DND-41 (cell line): Measurements from ENCODE around the gene RTKN2.

Source experiments
- ATAC-seq: fragments of 200-7000 bp; cut with Tn5 transposase; 3 replicates; pipeline ENCODE4 v1.9.1; 2021; ENCODE audit warnings: low read depth; ENCODE audit not compliant: insufficient read depth
- DNase-seq: peaks from one replicate; pipeline ENCODE4 v3.0.0-alpha.2; 2020
- H2AFZ ChIP-seq: 2 replicates; pipeline ENCODE4 v1.6.0; 2012; ENCODE audit warnings: low read depth, low read length
- H3K27ac ChIP-seq: 2 replicates; pipeline ENCODE4 v1.5.1; 2012; ENCODE audit warnings: low read length, inconsistent platforms
- H3K27me3 ChIP-seq: fragments of 200-600 bp; sonication (generic); 2 replicates; pipeline ENCODE4 v1.6.0; 2012; ENCODE audit warnings: low read length, mild to moderate bottlenecking, inconsistent platforms; ENCODE audit not compliant: insufficient read depth, poor library complexity
- H3K36me3 ChIP-seq: 2 replicates; pipeline ENCODE4 v1.5.1; 2012; ENCODE audit warnings: low read length, inconsistent platforms; ENCODE audit not compliant: insufficient read depth
- H3K4me1 ChIP-seq: 2 replicates; pipeline ENCODE4 v1.5.1; 2012; ENCODE audit warnings: mild to moderate bottlenecking, low read length; ENCODE audit not compliant: insufficient read depth
- H3K4me2 ChIP-seq: 2 replicates; pipeline ENCODE4 v1.6.0; 2012; ENCODE audit warnings: mild to moderate bottlenecking, moderate library complexity, low read length, inconsistent platforms; ENCODE audit not compliant: insufficient read depth
- H3K4me3 ChIP-seq, 2 experiments: fragments of 200-600 bp in 1 of 2; shearing (Covaris generic) in 1 of 2; 2 replicates each; pipeline ENCODE4 v1.5.1; 2012 to 2016; ENCODE audit warnings: inconsistent platforms in 2 of 2, low read length in 2 of 2, mild to moderate bottlenecking in 2 of 2, low read depth in 1 of 2, moderate library complexity in 1 of 2
- H3K79me2 ChIP-seq: 2 replicates; pipeline ENCODE4 v1.6.0; 2012; ENCODE audit warnings: low read length, inconsistent platforms; ENCODE audit not compliant: insufficient read depth
- H3K9ac ChIP-seq: 2 replicates; pipeline ENCODE4 v1.6.0; 2012; ENCODE audit warnings: low read depth, mild to moderate bottlenecking, inconsistent platforms, low read length, moderate library complexity
- H3K9me3 ChIP-seq: 2 replicates; pipeline ENCODE4 v1.5.1; 2012; ENCODE audit warnings: low read length, moderate library complexity, mild to moderate bottlenecking, inconsistent platforms; ENCODE audit not compliant: insufficient read depth, severe bottlenecking
- H4K20me1 ChIP-seq: 2 replicates; pipeline ENCODE4 v1.6.0; 2012; ENCODE audit warnings: low read length; ENCODE audit not compliant: insufficient read depth
- EZH2 ChIP-seq: IDR thresholded peaks from 3 replicates; pipeline ENCODE4 v1.6.1; 2012; ENCODE audit warnings: borderline replicate concordance, low read depth, mild to moderate bottlenecking, moderate library complexity, low read length, inconsistent platforms; ENCODE audit not compliant: severe bottlenecking
- TF ChIP-seq, protein P1 (sequence below): IDR thresholded peaks from 2 replicates; pipeline ENCODE4 v1.5.1; 2012; ENCODE audit warnings: borderline replicate concordance, low read length, moderate library complexity, mild to moderate bottlenecking; ENCODE audit not compliant: poor library complexity, severe bottlenecking; ENCODE audit errors: extremely low read depth

The RTKN2 gene

DNA sequence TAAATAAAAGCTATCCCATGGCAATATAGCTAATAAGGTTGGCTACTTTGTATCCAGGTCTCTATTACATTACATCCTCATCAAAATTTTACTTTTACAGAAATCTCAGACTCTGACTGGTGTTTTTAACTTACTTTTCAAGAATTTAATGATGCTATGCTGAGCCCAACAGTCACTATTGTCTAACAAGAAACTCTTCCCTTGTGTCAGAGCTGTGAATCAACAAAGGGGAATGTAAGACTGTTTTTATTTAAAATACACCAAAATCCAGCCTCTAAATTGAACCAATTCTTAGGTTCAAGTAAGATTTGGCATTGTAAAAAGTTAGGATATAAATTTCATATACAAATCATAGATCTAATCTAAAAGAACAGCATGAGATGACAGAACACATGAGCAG lies 7.0 kb downstream of the RTKN2 start:
- no peak overlapping the region for H3K4me3 ChIP-seq
- H4K20me1 ChIP-seq = no peaks in the 10 kb centered on the region
- no peak overlapping the region for H3K9ac ChIP-seq
- no peak overlapping the region for H2AFZ ChIP-seq
- no peak for TF ChIP-seq EZH2
- TF ChIP-seq, protein P1, sequence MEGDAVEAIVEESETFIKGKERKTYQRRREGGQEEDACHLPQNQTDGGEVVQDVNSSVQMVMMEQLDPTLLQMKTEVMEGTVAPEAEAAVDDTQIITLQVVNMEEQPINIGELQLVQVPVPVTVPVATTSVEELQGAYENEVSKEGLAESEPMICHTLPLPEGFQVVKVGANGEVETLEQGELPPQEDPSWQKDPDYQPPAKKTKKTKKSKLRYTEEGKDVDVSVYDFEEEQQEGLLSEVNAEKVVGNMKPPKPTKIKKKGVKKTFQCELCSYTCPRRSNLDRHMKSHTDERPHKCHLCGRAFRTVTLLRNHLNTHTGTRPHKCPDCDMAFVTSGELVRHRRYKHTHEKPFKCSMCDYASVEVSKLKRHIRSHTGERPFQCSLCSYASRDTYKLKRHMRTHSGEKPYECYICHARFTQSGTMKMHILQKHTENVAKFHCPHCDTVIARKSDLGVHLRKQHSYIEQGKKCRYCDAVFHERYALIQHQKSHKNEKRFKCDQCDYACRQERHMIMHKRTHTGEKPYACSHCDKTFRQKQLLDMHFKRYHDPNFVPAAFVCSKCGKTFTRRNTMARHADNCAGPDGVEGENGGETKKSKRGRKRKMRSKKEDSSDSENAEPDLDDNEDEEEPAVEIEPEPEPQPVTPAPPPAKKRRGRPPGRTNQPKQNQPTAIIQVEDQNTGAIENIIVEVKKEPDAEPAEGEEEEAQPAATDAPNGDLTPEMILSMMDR = no peak
- H3K27me3 ChIP-seq = no peaks in the 10 kb centered on the region
- DNase-seq = no peak
- no peaks in the 10 kb centered on the region for H3K9me3 ChIP-seq
- H3K4me1 ChIP-seq = no peaks in the 10 kb centered on the region
- H3K4me2 ChIP-seq = no peak overlapping the region
- H3K27ac ChIP-seq = no peak overlapping the region
- no peaks in the 10 kb centered on the region for H3K79me2 ChIP-seq
- ATAC-seq = no peak
- no peaks in the 10 kb centered on the region for H3K36me3 ChIP-seq

DNA sequence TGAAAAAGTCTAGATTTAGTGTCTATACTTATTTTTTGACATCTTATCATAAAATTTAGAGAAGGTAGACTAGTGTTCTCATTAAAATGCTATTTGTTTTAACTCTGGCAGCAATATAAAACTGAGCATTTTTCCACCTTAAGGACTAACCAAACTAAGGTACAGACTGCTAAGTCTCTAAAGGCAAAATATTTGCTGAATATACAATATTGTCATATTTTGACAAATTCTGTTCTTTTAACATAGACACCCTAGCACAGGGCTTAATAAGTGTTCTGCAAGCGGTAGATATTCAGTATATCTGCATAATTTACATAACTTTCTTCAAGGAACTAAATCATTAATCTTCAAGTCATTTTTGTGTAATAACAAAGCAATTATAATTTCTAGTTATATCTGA lies 8.6 kb downstream of the RTKN2 start:
- ATAC-seq = no peak
- TF ChIP-seq, protein P1 = no peak
- no peak for TF ChIP-seq EZH2

DNA sequence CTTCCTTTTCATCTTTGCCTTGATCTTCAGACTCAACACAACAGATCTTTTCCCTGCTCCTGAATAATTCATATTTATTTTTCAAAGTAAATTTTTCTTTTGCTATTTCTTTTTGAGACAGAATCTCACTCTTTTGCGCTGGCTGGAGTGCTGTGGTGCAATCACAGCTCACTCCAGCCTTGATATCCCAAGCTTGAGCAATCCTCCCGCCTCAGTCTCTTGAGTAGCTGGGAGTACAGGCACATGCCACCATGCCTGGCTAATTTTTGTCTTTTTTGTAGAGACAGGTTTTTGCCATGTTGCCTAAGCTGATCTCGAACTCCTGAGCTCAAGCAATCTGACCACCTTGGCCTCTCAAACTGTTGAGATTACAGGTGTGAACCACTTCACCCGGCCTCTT lies 9.2 kb downstream of the RTKN2 start:
- TF ChIP-seq EZH2 = no peak
- TF ChIP-seq, protein P1 = no peak
- Histone ChIP-seq H3K9me3 (no peaks in the 10 kb centered on the region), H3K27ac (no peak overlapping the region), H3K27me3 (no peaks in the 10 kb centered on the region), H2AFZ (no peak overlapping the region), H3K4me1 (no peaks in the 10 kb centered on the region), H3K4me3 (no peak overlapping the region), H3K79me2 (no peaks in the 10 kb centered on the region), H3K9ac (no peak overlapping the region), H4K20me1 (no peaks in the 10 kb centered on the region), H3K4me2 (no peak overlapping the region), H3K36me3 (no peaks in the 10 kb centered on the region)
- ATAC-seq = no peak
- no peak for DNase-seq

More for the DNA sequence above, 8.6 kb downstream of the RTKN2 start:
- Histone ChIP-seq H3K4me2 (no peak overlapping the region), H3K79me2 (no peaks in the 10 kb centered on the region), H3K9me3 (no peaks in the 10 kb centered on the region), H3K27ac (no peak overlapping the region), H3K27me3 (no peaks in the 10 kb centered on the region), H3K4me1 (no peaks in the 10 kb centered on the region), H2AFZ (no peak overlapping the region), H4K20me1 (no peaks in the 10 kb centered on the region), H3K9ac (no peak overlapping the region), H3K36me3 (no peaks in the 10 kb centered on the region), H3K4me3 (no peak overlapping the region)
- DNase-seq = no peak

DNA sequence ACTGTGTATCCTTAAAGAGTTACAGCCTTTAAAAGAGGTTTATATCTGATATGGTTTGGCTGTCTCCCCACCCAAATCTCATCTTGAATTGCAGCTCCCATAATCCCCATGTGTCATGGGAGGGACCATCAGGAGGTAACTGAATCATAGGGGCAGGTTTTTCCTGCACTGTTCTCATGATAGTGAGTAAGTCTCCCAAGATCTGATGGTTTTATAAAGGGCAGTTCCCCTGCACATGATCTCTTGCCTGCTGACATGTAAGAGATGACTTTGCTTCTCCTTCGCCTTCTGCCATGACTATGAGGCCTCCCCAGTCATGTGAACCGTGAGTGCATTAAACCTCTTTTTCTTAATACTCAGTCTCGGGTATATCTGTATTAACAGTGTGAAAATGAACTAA lies 9.7 kb downstream of the RTKN2 start:
- no peak for TF ChIP-seq EZH2
- TF ChIP-seq, protein P1 = no peak
- DNase-seq (no peak), ATAC-seq (no peak)
- H3K36me3 ChIP-seq = no peaks in the 10 kb centered on the region
- H3K9me3 ChIP-seq = no peaks in the 10 kb centered on the region
- no peaks in the 10 kb centered on the region for H3K4me1 ChIP-seq
- no peaks in the 10 kb centered on the region for H3K27me3 ChIP-seq
- H3K79me2 ChIP-seq = no peaks in the 10 kb centered on the region
- no peak overlapping the region for H2AFZ ChIP-seq
- H3K9ac ChIP-seq = no peak overlapping the region
- no peaks in the 10 kb centered on the region for H4K20me1 ChIP-seq
- H3K4me2 ChIP-seq = no peak overlapping the region
- H3K27ac ChIP-seq = no peak overlapping the region
- H3K4me3 ChIP-seq = no peak overlapping the region
